Tibial artery (tissue), 4 donors: ENCODE results near the gene WDR7.

Source experiments
- DNase-seq, 2 donors: peaks; one replicate each; pipeline ENCODE4 v3.0.0-alpha.2; 2019
- H3K27ac ChIP-seq, 2 donors: fragments of 200-600 bp; sonication (generic) in 1 of 2; 1 replicate in 1 of 2; 2 replicates in 1 of 2; pipeline ENCODE4 v1.5.1; 2018 to 2019; ENCODE audit warnings: mild to moderate bottlenecking in 1 of 2
- H3K27me3 ChIP-seq, 2 donors: fragments of 200-600 bp; sonication (generic) in 1 of 2; one replicate each; pipeline versions ENCODE4 v1.5.1 to v1.6.0; 2016 to 2019
- H3K36me3 ChIP-seq, 3 donors: fragments of 200-600 bp; sonication (generic) in 2 of 3; one replicate each; pipeline ENCODE4 v1.5.1; 2016 to 2019; ENCODE audit warnings: mild to moderate bottlenecking in 2 of 3
- H3K4me1 ChIP-seq, 4 donors: fragments of 200-600 bp; sonication (generic) in 2 of 4; 1 replicate in 3 of 4; 2 replicates in 1 of 4; pipeline ENCODE4 v1.5.1; 2016 to 2019
- H3K4me3 ChIP-seq, 2 donors: fragments of 200-600 bp; sonication (generic) in 1 of 2; 1 replicate in 1 of 2; 2 replicates in 1 of 2; pipeline ENCODE4 v1.5.1; 2018 to 2019; ENCODE audit warnings: mild to moderate bottlenecking in 2 of 2
- H3K9me3 ChIP-seq, 3 donors: fragments of 200-600 bp; sonication (generic) in 1 of 3; one replicate each; pipeline ENCODE4 v1.5.1; 2016 to 2019
- intact Hi-C: fragments of 100-400 bp; cut with DNase I; formaldehyde crosslinking; loops from one replicate; pipeline ENCODE4 v1.15.0; 2023; ENCODE audit warnings: low total_unique reads
- TF ChIP-seq, protein P1 (sequence below), 2 experiments: fragments of 200-600 bp in 1 of 2; fragments of 450-650 bp in 1 of 2; IDR thresholded peaks; one replicate each; pipeline ENCODE4 v1.5.1; 2017 to 2019; ENCODE audit warnings: antibody characterized with exemption in 2 of 2, mild to moderate bottlenecking in 1 of 2, moderate library complexity in 1 of 2

Gene WDR7

DNA sequence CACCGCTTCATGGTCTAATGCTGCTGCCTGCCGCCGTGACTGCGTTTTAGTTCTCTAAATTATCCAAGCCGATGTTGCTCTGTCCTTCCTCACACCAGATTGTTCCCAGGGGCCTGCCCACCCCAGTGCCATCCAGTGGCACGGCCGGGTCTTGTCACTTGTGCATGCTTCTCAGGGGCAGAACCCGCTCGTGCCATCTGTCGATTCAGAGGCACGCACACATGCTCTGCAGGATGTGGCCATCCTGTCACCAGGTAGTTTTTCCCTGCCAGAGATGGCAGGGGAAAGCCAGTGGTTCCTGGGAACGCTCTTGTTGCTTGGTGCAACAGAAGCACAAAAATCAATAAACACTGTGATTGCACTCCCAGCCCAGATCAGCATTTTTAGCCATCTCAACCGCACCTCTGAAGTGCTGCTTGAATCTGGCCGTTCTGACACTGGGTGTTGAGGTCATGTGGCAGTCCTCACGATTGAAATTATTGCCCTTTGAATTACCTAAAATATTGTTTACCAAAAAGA lies 376.1 kb downstream of the WDR7 start:
- intact Hi-C loops, result no loop called here
- H3K27ac ChIP-seq, result no peak overlapping the region
- no peaks in the 10 kb centered on the region for H3K9me3 ChIP-seq
- no peak overlapping the region for H3K4me3 ChIP-seq
- TF ChIP-seq, protein P1, sequence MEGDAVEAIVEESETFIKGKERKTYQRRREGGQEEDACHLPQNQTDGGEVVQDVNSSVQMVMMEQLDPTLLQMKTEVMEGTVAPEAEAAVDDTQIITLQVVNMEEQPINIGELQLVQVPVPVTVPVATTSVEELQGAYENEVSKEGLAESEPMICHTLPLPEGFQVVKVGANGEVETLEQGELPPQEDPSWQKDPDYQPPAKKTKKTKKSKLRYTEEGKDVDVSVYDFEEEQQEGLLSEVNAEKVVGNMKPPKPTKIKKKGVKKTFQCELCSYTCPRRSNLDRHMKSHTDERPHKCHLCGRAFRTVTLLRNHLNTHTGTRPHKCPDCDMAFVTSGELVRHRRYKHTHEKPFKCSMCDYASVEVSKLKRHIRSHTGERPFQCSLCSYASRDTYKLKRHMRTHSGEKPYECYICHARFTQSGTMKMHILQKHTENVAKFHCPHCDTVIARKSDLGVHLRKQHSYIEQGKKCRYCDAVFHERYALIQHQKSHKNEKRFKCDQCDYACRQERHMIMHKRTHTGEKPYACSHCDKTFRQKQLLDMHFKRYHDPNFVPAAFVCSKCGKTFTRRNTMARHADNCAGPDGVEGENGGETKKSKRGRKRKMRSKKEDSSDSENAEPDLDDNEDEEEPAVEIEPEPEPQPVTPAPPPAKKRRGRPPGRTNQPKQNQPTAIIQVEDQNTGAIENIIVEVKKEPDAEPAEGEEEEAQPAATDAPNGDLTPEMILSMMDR (IDR thresholded peaks at IDR 0.05), result no peak
- no peaks in the 10 kb centered on the region for H3K27me3 ChIP-seq
- H3K4me1 ChIP-seq, result no peaks in the 10 kb centered on the region
- peaks cover 37 to 56% (median 44%) of the 10 kb centered on the region in 3 donors for H3K36me3 ChIP-seq
- no peak for DNase-seq

DNA sequence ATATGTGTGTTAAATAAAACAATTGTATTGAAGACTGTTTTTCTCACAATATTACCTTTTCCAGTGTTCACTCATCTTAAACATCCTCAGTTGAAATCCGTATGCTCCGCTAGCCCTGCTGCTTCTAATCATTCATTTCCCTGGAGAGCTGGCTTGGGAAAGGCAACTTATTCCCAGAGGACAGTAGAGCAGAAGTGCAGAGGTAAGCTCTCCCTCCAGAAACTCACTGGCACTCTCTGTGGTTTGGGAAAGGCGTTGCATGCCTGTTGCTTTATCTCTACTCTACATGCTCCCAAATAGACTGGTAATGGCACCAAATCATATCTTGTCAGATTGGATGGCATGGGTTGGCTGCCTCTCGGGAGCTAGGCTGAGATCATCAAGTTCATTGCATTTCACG lies 378.6 kb downstream of the WDR7 start:
- Histone ChIP-seq H3K27ac (no peak overlapping the region), H3K27me3 (no peaks in the 10 kb centered on the region), H3K4me1 (no peaks in the 10 kb centered on the region), H3K36me3 (peaks cover 32 to 51% (median 45%) of the 10 kb centered on the region in 3 donors), H3K9me3 (no peaks in the 10 kb centered on the region), H3K4me3 (no peak overlapping the region)
- no peak for DNase-seq
- intact Hi-C loops, result no loop called here
- TF ChIP-seq, protein P1 (IDR thresholded peaks at IDR 0.05), result no peak

DNA sequence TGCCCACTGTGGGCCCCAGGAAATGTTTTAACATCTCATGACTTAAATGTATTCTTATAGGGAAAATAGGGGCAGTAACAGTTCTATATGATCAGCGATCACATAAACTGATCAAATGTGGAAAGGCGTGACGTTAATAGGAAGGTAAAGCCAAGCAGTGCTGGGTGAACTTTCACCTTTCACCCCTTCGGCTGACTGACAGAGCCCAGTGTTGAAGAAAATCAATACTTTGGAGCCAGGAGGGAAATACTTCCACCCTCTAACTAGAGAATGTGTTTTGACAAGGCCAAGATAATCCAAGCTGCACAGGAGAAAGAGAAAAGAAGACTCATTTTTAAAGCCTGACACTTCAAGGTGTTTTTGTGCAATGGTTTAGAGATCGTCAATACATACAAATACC lies 379.3 kb downstream of the WDR7 start:
- H3K9me3 ChIP-seq, result no peaks in the 10 kb centered on the region
- peaks cover 32 to 51% (median 45%) of the 10 kb centered on the region in 3 donors for H3K36me3 ChIP-seq
- no peaks in the 10 kb centered on the region for H3K27me3 ChIP-seq
- no peak for DNase-seq
- H3K4me3 ChIP-seq, result no peak overlapping the region
- intact Hi-C loops, result no loop called here
- no peaks in the 10 kb centered on the region for H3K4me1 ChIP-seq
- TF ChIP-seq, protein P1 (IDR thresholded peaks at IDR 0.05), result no peak
- H3K27ac ChIP-seq, result no peak overlapping the region

DNA sequence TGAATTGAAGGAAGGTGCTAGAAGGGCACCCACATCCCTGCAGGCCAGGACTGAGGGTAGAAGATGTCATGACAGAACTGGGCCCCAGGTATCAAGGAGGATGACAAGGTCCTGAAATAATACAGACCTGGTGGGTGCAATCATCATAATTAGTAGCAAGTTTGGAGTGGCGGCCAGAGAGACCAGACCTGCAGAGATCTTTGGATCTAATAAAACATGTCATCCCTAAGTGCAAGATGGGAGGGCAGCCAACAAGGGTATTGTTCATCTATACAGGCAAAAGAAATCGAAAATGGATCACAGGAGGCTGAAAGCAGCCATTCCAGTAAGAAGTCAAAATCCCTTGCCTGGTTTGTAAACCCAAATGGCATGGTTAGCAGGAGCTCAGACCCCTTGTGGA lies 384.4 kb downstream of the WDR7 start:
- intact Hi-C loops, result no loop called here
- H3K9me3 ChIP-seq, result no peaks in the 10 kb centered on the region
- H3K36me3 ChIP-seq, result peaks cover 0 to 15% (median 12%) of the 10 kb centered on the region in 3 donors
- H3K4me1 ChIP-seq, result no peaks in the 10 kb centered on the region
- H3K27me3 ChIP-seq, result no peaks in the 10 kb centered on the region
- no peak overlapping the region for H3K27ac ChIP-seq
- DNase-seq, result no peak
- TF ChIP-seq, protein P1 (IDR thresholded peaks at IDR 0.05), result no peak
- no peak overlapping the region for H3K4me3 ChIP-seq

DNA sequence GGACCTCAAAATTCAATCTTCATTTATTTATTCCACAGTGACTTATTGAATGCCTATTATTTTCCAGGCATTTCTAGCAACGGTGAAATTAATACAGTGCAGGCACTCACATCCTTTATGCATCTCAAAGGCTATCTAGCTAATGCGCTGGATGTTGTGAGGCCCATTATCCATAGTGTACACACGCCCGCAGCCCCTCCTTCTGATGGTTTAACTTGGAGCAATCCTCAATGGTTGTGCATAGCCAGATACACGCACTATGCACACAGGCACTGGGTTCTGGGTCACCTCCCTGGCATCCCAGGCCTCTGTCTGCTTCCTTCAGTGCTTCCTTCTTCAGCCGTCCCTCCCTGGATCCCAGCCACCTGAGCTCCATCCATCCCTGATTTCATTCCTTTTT lies 387.2 kb downstream of the WDR7 start:
- Histone ChIP-seq H3K4me3 (no peak overlapping the region), H3K9me3 (no peaks in the 10 kb centered on the region), H3K27me3 (no peaks in the 10 kb centered on the region), H3K36me3 (no peaks in the 10 kb centered on the region), H3K4me1 (no peaks in the 10 kb centered on the region), H3K27ac (no peak overlapping the region)
- DNase-seq, result no peak
- TF ChIP-seq, protein P1 (IDR thresholded peaks at IDR 0.05), result no peak
- intact Hi-C loops, result no loop called here

DNA sequence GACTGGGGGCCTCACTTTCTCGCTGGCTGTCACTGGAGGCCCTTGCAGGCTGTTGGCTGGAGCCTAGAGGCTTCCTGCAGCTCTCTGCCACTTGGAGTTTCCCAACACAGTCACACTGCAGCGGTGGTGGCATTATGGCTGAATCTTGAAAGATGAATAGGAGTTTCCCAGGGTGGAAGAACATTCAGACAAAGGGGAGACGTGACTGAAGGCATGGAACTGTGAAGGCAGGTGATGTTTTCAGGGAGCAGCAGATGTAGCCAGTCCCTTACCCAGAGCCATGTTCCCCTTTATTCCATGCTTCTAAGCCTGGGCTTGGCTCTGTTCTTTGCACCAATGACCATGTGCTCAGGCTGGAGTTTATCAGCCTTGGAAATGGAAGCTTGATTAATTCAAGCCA lies 389.0 kb downstream of the WDR7 start:
- intact Hi-C loops, result no loop called here
- Histone ChIP-seq H3K36me3 (no peaks in the 10 kb centered on the region), H3K27ac (no peak overlapping the region), H3K9me3 (no peaks in the 10 kb centered on the region), H3K27me3 (no peaks in the 10 kb centered on the region), H3K4me1 (no peaks in the 10 kb centered on the region), H3K4me3 (no peak overlapping the region)
- no peak for DNase-seq
- TF ChIP-seq, protein P1 (IDR thresholded peaks at IDR 0.05), result no peak
